GM12878 (cell line): Measurements from ENCODE around the gene ZER1. TPM values are rescaled to one million over a fixed set of nuclear protein-coding genes. Genes with fewer than 3 reads are reported as not detected.

Experiments
- BACH1 ChIP-seq: fragments of 450-650 bp; IDR thresholded peaks from 2 replicates; pipeline ENCODE4 v1.6.1; 2017; ENCODE audit warnings: mild to moderate bottlenecking, borderline replicate concordance
- CBFB ChIP-seq: IDR thresholded peaks from 2 replicates; pipeline ENCODE4 v1.6.1; 2016; ENCODE audit warnings: antibody characterized with exemption, low read depth
- CREB1 ChIP-seq: IDR thresholded peaks from 2 replicates; pipeline ENCODE4 v1.6.1; 2012; ENCODE audit warnings: low read depth, mild to moderate bottlenecking, inconsistent platforms
- EP300 ChIP-seq, 2 experiments: fragments of 150-350 bp in 1 of 2; IDR thresholded peaks; 2 replicates each; pipeline ENCODE4 v1.6.1; 2011 to 2012; ENCODE audit warnings: low read depth in 2 of 2, low read length in 2 of 2, borderline replicate concordance in 1 of 2, improper control_type of control experiment in 1 of 2, inconsistent platforms in 1 of 2; ENCODE audit not compliant: control insufficient read depth in 1 of 2
- FOS ChIP-seq: IDR thresholded peaks from 3 replicates; pipeline ENCODE4 v1.6.1; 2011; ENCODE audit warnings: borderline replicate concordance; ENCODE audit not compliant: insufficient read length; ENCODE audit errors: extremely low read depth
- GABPA ChIP-seq: IDR thresholded peaks from 2 replicates; pipeline ENCODE4 v1.6.1; 2014; ENCODE audit warnings: antibody characterized with exemption, low read depth, mild to moderate bottlenecking, inconsistent platforms
- KDM1A ChIP-seq: fragments of 200-600 bp; sonication (generic); IDR thresholded peaks from 2 replicates; pipeline ENCODE4 v1.6.1; 2016; ENCODE audit warnings: borderline replicate concordance
- MTA3 ChIP-seq: IDR thresholded peaks from 2 replicates; pipeline ENCODE4 v1.6.1; 2012; ENCODE audit warnings: low read length, inconsistent platforms, borderline replicate concordance
- NR2C1 ChIP-seq: fragments of 450-650 bp; IDR thresholded peaks from 2 replicates; pipeline ENCODE4 v1.6.1; 2017; ENCODE audit warnings: antibody characterized with exemption, mild to moderate bottlenecking, moderate library complexity
- RB1 ChIP-seq: fragments of 450-650 bp; formaldehyde crosslinking; IDR thresholded peaks from 2 replicates; pipeline ENCODE4 v1.6.1; 2017; ENCODE audit warnings: mild to moderate bottlenecking, borderline replicate concordance
- RUNX3 ChIP-seq: IDR thresholded peaks from 2 replicates; pipeline ENCODE4 v1.6.1; 2012; ENCODE audit warnings: low read length, inconsistent platforms
- SIN3A ChIP-seq: IDR thresholded peaks from 2 replicates; pipeline ENCODE4 v1.6.1; 2012; ENCODE audit warnings: low read depth, low read length, improper control_type of control experiment
- SIX5 ChIP-seq: IDR thresholded peaks from 2 replicates; pipeline ENCODE4 v1.6.1; 2011; ENCODE audit warnings: mild to moderate bottlenecking, low read depth, low read length, moderate library complexity; ENCODE audit not compliant: severe bottlenecking
- SP1 ChIP-seq: IDR thresholded peaks from one replicate; pipeline ENCODE4 v1.6.1; 2011; ENCODE audit warnings: low read depth, low read length
- SREBF1 ChIP-seq: IDR thresholded peaks from 2 replicates; pipeline ENCODE4 v1.6.1; 2012; ENCODE audit warnings: mild to moderate bottlenecking, low read length
- SUZ12 ChIP-seq: fragments of 200-600 bp; sonication (generic); IDR thresholded peaks from one replicate; pipeline ENCODE4 v1.6.1; 2018; ENCODE audit warnings: antibody characterized with exemption, mild to moderate bottlenecking; ENCODE audit not compliant: unreplicated experiment
- TCF12 ChIP-seq: IDR thresholded peaks from 2 replicates; pipeline ENCODE4 v1.6.1; 2011; ENCODE audit warnings: low read depth, mild to moderate bottlenecking, low read length
- YY1 ChIP-seq: IDR thresholded peaks from 2 replicates; pipeline ENCODE4 v1.6.1; 2011; ENCODE audit warnings: low read depth, mild to moderate bottlenecking, low read length
- ZSCAN29 ChIP-seq: fragments of 450-650 bp; IDR thresholded peaks from 2 replicates; pipeline ENCODE4 v1.6.1; 2017; ENCODE audit warnings: mild to moderate bottlenecking, moderate library complexity
- polyA plus RNA-seq, 11 experiments: library from polyadenylated mRNA; depleted of rRNA in 4 of 11; unstranded in 6 of 11; stranded (reverse) in 5 of 11; fragments of >200 nt; fragmentation: Nextera tagmentation in 4 of 11; fragmentation: Illumina TruSeq in 1 of 11; extraction: Ambion mirVana in 4 of 11; extraction: Trizol in 1 of 11; gene quantifications; 1 replicate in 1 of 11; 2 replicates in 10 of 11; pipeline versions ENCODE4 v1.2.1 to v1.2.3, GENCODE V29; 2011 to 2016; ENCODE audit warnings: inconsistent platforms in 2 of 11, missing spikeins in 2 of 11, low read depth in 1 of 11
- total RNA-seq, 4 experiments: library from RNA; depleted of rRNA in 3 of 4; stranded (reverse); fragments of >200 nt in 3 of 4; fragmentation: Illumina TruSeq in 1 of 4; extraction: Trizol in 1 of 4; gene quantifications; 2 replicates each; pipeline versions ENCODE4 v1.2.1 to v1.2.3, GENCODE V29; 2013 to 2021
- TF ChIP-seq, protein P1 (sequence below): fragments of 450-650 bp; IDR thresholded peaks from 2 replicates; pipeline ENCODE4 v1.6.1; 2018; ENCODE audit warnings: mild to moderate bottlenecking, low read depth, moderate library complexity; ENCODE audit not compliant: partially characterized antibody
- TF ChIP-seq, protein P2 (sequence below): fragments of 450-650 bp; IDR thresholded peaks from 2 replicates; pipeline ENCODE4 v1.6.1; 2017; ENCODE audit warnings: mild to moderate bottlenecking
- TF ChIP-seq, protein P3 (sequence below): fragments of 450-650 bp; IDR thresholded peaks from 2 replicates; pipeline ENCODE4 v1.6.1; 2017; ENCODE audit warnings: mild to moderate bottlenecking, moderate library complexity

ZER1 gene
- total and polyA plus RNA-seq, 10 of the 15 experiments (the other 5 are each of a cell fraction or from before 2014, with no cell fraction given), result 0.32 to 16.9 (median 7.9) TPM

DNA sequence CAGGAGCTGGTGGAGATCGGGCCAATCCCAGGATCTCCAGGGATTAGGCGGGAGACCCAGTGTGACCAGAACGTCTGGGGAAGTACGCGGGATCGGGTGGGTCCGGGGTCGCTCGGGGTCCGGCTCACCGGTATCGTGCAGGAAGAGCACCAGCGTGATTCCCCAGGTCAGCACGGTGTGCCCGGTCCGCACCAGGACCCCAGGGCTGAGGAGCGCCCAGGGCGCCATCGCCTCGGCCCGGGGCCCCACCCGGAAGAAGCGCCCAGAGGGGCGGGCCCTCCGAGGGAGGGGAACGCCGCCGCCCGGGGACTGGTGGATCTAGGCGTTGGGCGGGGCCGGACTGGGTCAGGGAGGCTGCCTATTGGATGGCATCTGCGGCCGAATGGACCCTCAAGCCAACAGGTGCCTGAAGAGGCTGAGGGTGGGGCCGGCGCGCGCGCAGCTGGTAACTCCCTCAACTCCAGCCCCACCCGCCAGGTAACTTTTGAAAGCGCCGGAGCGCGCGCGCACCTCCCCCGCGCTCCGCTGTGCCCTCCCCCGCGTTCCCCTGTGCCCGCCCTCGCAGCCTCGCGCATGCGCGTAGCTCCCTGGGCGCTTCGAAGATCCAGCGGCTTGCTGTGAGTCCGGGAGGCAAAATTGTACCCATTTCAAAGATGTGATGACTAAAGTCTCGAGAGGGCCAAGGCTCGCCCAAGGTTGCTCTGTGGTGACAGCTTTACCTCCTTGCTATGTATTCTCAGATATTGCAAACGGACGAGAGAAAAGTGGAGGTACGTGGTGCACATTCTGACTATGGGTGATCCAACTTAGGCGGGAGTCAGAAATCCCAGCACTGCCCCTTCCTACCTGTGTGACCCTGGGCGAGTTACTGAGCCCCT lies 47.6 kb downstream of the ZER1 start, which contains the start of gene ZDHHC12 (continued):
- no peak for TF ChIP-seq SIX5
- TF ChIP-seq TCF12, result 0 out of 2 replicates have a peak, but pooled peaks have one; percentile 50
- no peak for TF ChIP-seq EP300 (IDR thresholded peaks at IDR 0.05; ENCODE audit: borderline replicate concordance in 1 of 2, control insufficient read depth in 1 of 2, low read depth in 2 of 2, low read length in 2 of 2)
- no peak for TF ChIP-seq ZSCAN29
- TF ChIP-seq RUNX3, result 0 out of 2 replicates have a peak, but pooled peaks have one; percentile 2
- TF ChIP-seq GABPA, result no peak
- TF ChIP-seq YY1, result peak; percentile 94
- TF ChIP-seq KDM1A, result no peak
- TF ChIP-seq NR2C1, result no peak
- TF ChIP-seq FOS, result peak; percentile 47
- TF ChIP-seq SREBF1, result no peak
- TF ChIP-seq BACH1, result peak; percentile 90
- no peak for TF ChIP-seq SUZ12
- peak; percentile 53; the same call in 1 of the 2 replicates for TF ChIP-seq CREB1
- 0 out of 2 replicates have a peak, but pooled peaks have one; percentile 18 for TF ChIP-seq RB1
- TF ChIP-seq, protein P1, sequence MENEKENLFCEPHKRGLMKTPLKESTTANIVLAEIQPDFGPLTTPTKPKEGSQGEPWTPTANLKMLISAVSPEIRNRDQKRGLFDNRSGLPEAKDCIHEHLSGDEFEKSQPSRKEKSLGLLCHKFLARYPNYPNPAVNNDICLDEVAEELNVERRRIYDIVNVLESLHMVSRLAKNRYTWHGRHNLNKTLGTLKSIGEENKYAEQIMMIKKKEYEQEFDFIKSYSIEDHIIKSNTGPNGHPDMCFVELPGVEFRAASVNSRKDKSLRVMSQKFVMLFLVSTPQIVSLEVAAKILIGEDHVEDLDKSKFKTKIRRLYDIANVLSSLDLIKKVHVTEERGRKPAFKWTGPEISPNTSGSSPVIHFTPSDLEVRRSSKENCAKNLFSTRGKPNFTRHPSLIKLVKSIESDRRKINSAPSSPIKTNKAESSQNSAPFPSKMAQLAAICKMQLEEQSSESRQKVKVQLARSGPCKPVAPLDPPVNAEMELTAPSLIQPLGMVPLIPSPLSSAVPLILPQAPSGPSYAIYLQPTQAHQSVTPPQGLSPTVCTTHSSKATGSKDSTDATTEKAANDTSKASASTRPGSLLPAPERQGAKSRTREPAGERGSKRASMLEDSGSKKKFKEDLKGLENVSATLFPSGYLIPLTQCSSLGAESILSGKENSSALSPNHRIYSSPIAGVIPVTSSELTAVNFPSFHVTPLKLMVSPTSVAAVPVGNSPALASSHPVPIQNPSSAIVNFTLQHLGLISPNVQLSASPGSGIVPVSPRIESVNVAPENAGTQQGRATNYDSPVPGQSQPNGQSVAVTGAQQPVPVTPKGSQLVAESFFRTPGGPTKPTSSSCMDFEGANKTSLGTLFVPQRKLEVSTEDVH, result no peak
- TF ChIP-seq CBFB, result peak; percentile 53; the same call in 1 of the 2 replicates
- TF ChIP-seq, protein P2, sequence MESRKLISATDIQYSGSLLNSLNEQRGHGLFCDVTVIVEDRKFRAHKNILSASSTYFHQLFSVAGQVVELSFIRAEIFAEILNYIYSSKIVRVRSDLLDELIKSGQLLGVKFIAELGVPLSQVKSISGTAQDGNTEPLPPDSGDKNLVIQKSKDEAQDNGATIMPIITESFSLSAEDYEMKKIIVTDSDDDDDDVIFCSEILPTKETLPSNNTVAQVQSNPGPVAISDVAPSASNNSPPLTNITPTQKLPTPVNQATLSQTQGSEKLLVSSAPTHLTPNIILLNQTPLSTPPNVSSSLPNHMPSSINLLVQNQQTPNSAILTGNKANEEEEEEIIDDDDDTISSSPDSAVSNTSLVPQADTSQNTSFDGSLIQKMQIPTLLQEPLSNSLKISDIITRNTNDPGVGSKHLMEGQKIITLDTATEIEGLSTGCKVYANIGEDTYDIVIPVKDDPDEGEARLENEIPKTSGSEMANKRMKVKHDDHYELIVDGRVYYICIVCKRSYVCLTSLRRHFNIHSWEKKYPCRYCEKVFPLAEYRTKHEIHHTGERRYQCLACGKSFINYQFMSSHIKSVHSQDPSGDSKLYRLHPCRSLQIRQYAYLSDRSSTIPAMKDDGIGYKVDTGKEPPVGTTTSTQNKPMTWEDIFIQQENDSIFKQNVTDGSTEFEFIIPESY, result no peak
- TF ChIP-seq, protein P3, sequence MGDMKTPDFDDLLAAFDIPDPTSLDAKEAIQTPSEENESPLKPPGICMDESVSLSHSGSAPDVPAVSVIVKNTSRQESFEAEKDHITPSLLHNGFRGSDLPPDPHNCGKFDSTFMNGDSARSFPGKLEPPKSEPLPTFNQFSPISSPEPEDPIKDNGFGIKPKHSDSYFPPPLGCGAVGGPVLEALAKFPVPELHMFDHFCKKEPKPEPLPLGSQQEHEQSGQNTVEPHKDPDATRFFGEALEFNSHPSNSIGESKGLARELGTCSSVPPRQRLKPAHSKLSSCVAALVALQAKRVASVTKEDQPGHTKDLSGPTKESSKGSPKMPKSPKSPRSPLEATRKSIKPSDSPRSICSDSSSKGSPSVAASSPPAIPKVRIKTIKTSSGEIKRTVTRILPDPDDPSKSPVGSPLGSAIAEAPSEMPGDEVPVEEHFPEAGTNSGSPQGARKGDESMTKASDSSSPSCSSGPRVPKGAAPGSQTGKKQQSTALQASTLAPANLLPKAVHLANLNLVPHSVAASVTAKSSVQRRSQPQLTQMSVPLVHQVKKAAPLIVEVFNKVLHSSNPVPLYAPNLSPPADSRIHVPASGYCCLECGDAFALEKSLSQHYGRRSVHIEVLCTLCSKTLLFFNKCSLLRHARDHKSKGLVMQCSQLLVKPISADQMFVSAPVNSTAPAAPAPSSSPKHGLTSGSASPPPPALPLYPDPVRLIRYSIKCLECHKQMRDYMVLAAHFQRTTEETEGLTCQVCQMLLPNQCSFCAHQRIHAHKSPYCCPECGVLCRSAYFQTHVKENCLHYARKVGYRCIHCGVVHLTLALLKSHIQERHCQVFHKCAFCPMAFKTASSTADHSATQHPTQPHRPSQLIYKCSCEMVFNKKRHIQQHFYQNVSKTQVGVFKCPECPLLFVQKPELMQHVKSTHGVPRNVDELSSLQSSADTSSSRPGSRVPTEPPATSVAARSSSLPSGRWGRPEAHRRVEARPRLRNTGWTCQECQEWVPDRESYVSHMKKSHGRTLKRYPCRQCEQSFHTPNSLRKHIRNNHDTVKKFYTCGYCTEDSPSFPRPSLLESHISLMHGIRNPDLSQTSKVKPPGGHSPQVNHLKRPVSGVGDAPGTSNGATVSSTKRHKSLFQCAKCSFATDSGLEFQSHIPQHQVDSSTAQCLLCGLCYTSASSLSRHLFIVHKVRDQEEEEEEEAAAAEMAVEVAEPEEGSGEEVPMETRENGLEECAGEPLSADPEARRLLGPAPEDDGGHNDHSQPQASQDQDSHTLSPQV, result no peak
- TF ChIP-seq MTA3, result no peak
- no peak for TF ChIP-seq SIN3A
- TF ChIP-seq SP1, result peak; percentile 95
